B cell (primary cell): Measurements from ENCODE around the gene CHEK1. TPM values are rescaled to one million over a fixed set of nuclear protein-coding genes. Genes with fewer than 3 reads are reported as not detected.

ENCODE experiments used
- ATAC-seq: fragments of 200-7000 bp; cut with Tn5 transposase; one replicate; pipeline ENCODE4 v1.10.0; 2021; ENCODE audit warnings: low read depth, mild to moderate bottlenecking, moderate number of reproducible peaks, moderate library complexity
- CTCF ChIA-PET: fragments of 350-600 bp; sonication (Branson Sonifier 250); formaldehyde crosslinking; loops from one replicate; lab custom pipeline; 2021; ENCODE audit warnings: antibody characterized with exemption, inconsistent platforms; lab: Charles Lee
- POLR2A ChIA-PET: fragments of 350-600 bp; sonication (Branson Sonifier 250); formaldehyde crosslinking; loops from one replicate; lab custom pipeline; 2021; ENCODE audit warnings: antibody characterized with exemption; lab: Charles Lee
- DNase-seq: peaks from one replicate; pipeline ENCODE4 v3.0.0; 2013
- H2AFZ ChIP-seq: 2 replicates; pipeline ENCODE4 v1.6.1; 2012; ENCODE audit warnings: mild to moderate bottlenecking, low read depth, low read length; ENCODE audit not compliant: insufficient read depth, poor library complexity, severe bottlenecking
- H3K27ac ChIP-seq, 2 donors: 1 replicate in 1 of 2; 2 replicates in 1 of 2; pipeline ENCODE4 v1.5.1; 2012 to 2013; ENCODE audit warnings: low read length in 2 of 2, mild to moderate bottlenecking in 2 of 2, moderate library complexity in 1 of 2
- H3K27me3 ChIP-seq, 4 experiments: fragments of 200-600 bp in 1 of 4; sonication (generic) in 1 of 4; replicated peaks in 1 of 4; 1 replicate in 2 of 4; 2 replicates in 2 of 4; pipeline versions ENCODE4 v1.6.1 to v1.7.0; 2013 to 2016; ENCODE audit warnings: low read length in 3 of 4, mild to moderate bottlenecking in 2 of 4, mixed read lengths in 1 of 4, moderate library complexity in 1 of 4; ENCODE audit not compliant: insufficient read depth in 4 of 4, control insufficient read depth in 3 of 4; ENCODE audit errors: control extremely low read depth in 1 of 4
- H3K36me3 ChIP-seq, 2 experiments: replicated peaks in 1 of 2; 1 replicate in 1 of 2; 2 replicates in 1 of 2; pipeline versions ENCODE4 v1.6.1 to v1.7.1; 2013; ENCODE audit warnings: low read length in 1 of 2; ENCODE audit not compliant: insufficient read depth in 2 of 2, control insufficient read depth in 1 of 2; ENCODE audit errors: control extremely low read depth in 1 of 2, extremely low read depth in 1 of 2
- H3K4me1 ChIP-seq, 2 donors: fragments of 200-600 bp in 1 of 2; sonication (generic) in 1 of 2; 1 replicate in 1 of 2; 2 replicates in 1 of 2; pipeline versions ENCODE4 v1.5.1 to v1.6.1; 2013 to 2017; ENCODE audit warnings: low read length in 2 of 2; ENCODE audit not compliant: control insufficient read depth in 2 of 2, insufficient read depth in 2 of 2
- H3K4me2 ChIP-seq: replicated peaks from 2 replicates; pipeline ENCODE3; 2012; ENCODE audit warnings: mild to moderate bottlenecking, low read depth, low read length; ENCODE audit not compliant: poor library complexity, severe bottlenecking
- H3K4me3 ChIP-seq, 5 experiments: fragments of 200-600 bp in 1 of 5; sonication (generic) in 1 of 5; 1 replicate in 3 of 5; 2 replicates in 2 of 5; pipeline versions ENCODE4 v1.5.1 to v1.7.0; 2011 to 2016; ENCODE audit warnings: low read length in 4 of 5, mild to moderate bottlenecking in 4 of 5, low read depth in 2 of 5, control low read depth in 1 of 5, moderate library complexity in 1 of 5; ENCODE audit not compliant: insufficient read depth in 1 of 5; ENCODE audit errors: control extremely low read depth in 1 of 5, extremely low read depth in 1 of 5
- H3K79me2 ChIP-seq: fragments of 200-600 bp; sonication (generic); one replicate; pipeline ENCODE4 v1.6.0; 2016; ENCODE audit warnings: low read length; ENCODE audit not compliant: control insufficient read depth, insufficient read depth
- H3K9ac ChIP-seq: fragments of 200-600 bp; sonication (generic); 2 replicates; pipeline ENCODE4 v1.6.1; 2017; ENCODE audit warnings: mild to moderate bottlenecking, low read length, moderate library complexity
- H3K9me3 ChIP-seq, 3 donors: one replicate each; pipeline versions ENCODE4 v1.6.1 to v1.7.1; 2013; ENCODE audit warnings: low read length in 2 of 3; ENCODE audit not compliant: control insufficient read depth in 2 of 3, insufficient read depth in 1 of 3; ENCODE audit errors: control extremely low read depth in 1 of 3
- H4K20me1 ChIP-seq: 2 replicates; pipeline ENCODE4 v1.6.0; 2012; ENCODE audit warnings: mild to moderate bottlenecking, low read length; ENCODE audit not compliant: insufficient read depth, control insufficient read depth, poor library complexity, severe bottlenecking
- H3K27ac Mint-ChIP-seq: one replicate; pipeline ENCODE4 v1.8.0; 2021; ENCODE audit warnings: mixed read lengths
- H3K27me3 Mint-ChIP-seq: one replicate; pipeline ENCODE4 v1.8.0; 2021; ENCODE audit warnings: mixed read lengths
- H3K4me1 Mint-ChIP-seq: one replicate; pipeline ENCODE4 v1.8.0; 2021; ENCODE audit warnings: mixed read lengths
- H3K4me3 Mint-ChIP-seq: one replicate; pipeline ENCODE4 v1.8.0; 2021; ENCODE audit warnings: mixed read lengths
- H3K9me3 Mint-ChIP-seq: one replicate; pipeline ENCODE4 v1.8.0; 2022; ENCODE audit warnings: mixed read lengths; ENCODE audit not compliant: insufficient read depth
- CTCF ChIP-seq: fragments of 200-600 bp; IDR thresholded peaks from one replicate; pipeline ENCODE4 v1.8.0; 2022; ENCODE audit warnings: antibody characterized with exemption, mild to moderate bottlenecking
- EZH2 ChIP-seq: IDR thresholded peaks from 2 replicates; pipeline ENCODE4 v1.6.1; 2012; ENCODE audit warnings: borderline replicate concordance, low read depth, mild to moderate bottlenecking, moderate library complexity, low read length; ENCODE audit not compliant: insufficient read depth, poor library complexity, severe bottlenecking
- WGBS: methylation state at CpG from one replicate; pipeline ENCODE4 v1.1.5; 2013; ENCODE audit warnings: missing lambda C conversion rate; ENCODE audit not compliant: insufficient coverage; 5-methylcytosine and 5-hydroxymethylcytosine counted together
- intact Hi-C: fragments of 100-400 bp; cut with micrococcal nuclease; formaldehyde crosslinking; loops from one replicate; pipeline ENCODE4 v1.10.0; 2022
- polyA plus RNA-seq: library from polyadenylated mRNA; depleted of rRNA; stranded (reverse); fragments of >200 nt; gene quantifications from 2 replicates; pipeline ENCODE4 v1.2.3, GENCODE V29; 2012
- small RNA-seq: library from RNA; depleted of rRNA; stranded (forward); fragments of <200 nt; gene quantifications from one replicate; pipeline ENCODE3, GENCODE V24; 2012; ENCODE audit warnings: low replicate concordance, low read depth; ENCODE audit not compliant: insufficient read length
- total RNA-seq, 2 donors: library from RNA; stranded (reverse); fragments of 120-200 nt in 1 of 2; gene quantifications; 1 replicate in 1 of 2; 2 replicates in 1 of 2; pipeline versions ENCODE4 v1.2.3 to v1.2.4, GENCODE V29; 2013 to 2022

Gene CHEK1
- total and polyA plus RNA-seq, 2 donors (not counting 1 experiment from before 2014, with no cell fraction given), result 0.81 to 3.5 TPM

- CTCF ChIA-PET, result no interaction called here
- no peak overlapping the region for H3K4me3 Mint-ChIP-seq
Measured at GRCh38 chr11:125720781-125721180, 95.8 kb downstream of the CHEK1 start.

DNA sequence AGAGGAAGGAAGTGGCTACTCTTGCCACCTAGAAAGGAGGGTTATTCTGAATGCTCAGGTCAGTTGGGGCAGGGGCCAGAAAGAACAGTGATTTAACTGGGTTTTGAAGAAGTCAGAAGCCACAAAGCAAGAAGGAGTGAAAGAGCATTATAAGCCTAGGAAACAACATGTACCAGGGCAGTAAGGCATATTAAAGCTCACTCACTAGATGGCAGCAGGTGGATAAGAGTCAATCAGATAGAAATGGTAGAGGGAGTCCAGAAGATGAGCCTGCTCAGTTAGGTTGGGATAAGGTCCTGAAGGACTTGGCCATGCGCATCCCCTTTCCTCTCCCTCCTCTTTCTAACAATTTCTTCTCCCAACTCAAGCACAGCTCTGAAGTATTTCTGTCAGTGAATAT lies 99.2 kb downstream of the CHEK1 start:
- intact Hi-C loops, result loop anchor here (2.0 kb wide), 1 partner anchor 151 kb away; no protein-coding TSS in a partner anchor
- peaks cover 21% of the 10 kb centered on the region for H3K27me3 Mint-ChIP-seq

More at GRCh38 chr11:125720781-125721180, 95.8 kb downstream of the CHEK1 start:
- Mint-ChIP-seq H3K27ac (no peak overlapping the region), H3K4me1 (no peaks in the 10 kb centered on the region), H3K9me3 (peaks cover 4% of the 10 kb centered on the region), H3K27me3 (peaks cover 19% of the 10 kb centered on the region)
- H3K27ac ChIP-seq, result no peak overlapping the region
- H3K4me3 ChIP-seq, result no peak overlapping the region
- no peaks in the 10 kb centered on the region for H4K20me1 ChIP-seq
- H3K27me3 ChIP-seq, result no peaks in the 10 kb centered on the region
- intact Hi-C loops, result no loop called here
- no peak overlapping the region for H2AFZ ChIP-seq
- ATAC-seq (no peak), DNase-seq (no peak)
- no peaks in the 10 kb centered on the region for H3K36me3 ChIP-seq
- no peaks in the 10 kb centered on the region for H3K9me3 ChIP-seq
- H3K9ac ChIP-seq, result no peak overlapping the region
- no peaks in the 10 kb centered on the region for H3K4me1 ChIP-seq
- POLR2A ChIA-PET, result no interaction called here
- H3K4me2 ChIP-seq, result no peak overlapping the region
- H3K79me2 ChIP-seq, result no peaks in the 10 kb centered on the region
- no peak for TF ChIP-seq EZH2
- TF ChIP-seq CTCF, result no peak
- WGBS, result 82% methylated on average over 6 of the region's 6 CpGs

More for the DNA sequence above, 99.2 kb downstream of the CHEK1 start:
- ChIA-PET POLR2A (no interaction called here), CTCF (interaction anchor here (0.6 to 2.0 kb wide), 3 partner anchors 130 to 151 kb away, joined by 3 to 5 read pairs (median 4); no protein-coding TSS in a partner anchor)
- Histone ChIP-seq H3K79me2 (no peaks in the 10 kb centered on the region), H3K27ac (no peak overlapping the region), H3K9ac (no peak overlapping the region), H2AFZ (no peak overlapping the region), H3K9me3 (no peaks in the 10 kb centered on the region), H3K36me3 (no peaks in the 10 kb centered on the region), H3K27me3 (peaks cover 0 to 4% (median under 1%) of the 10 kb centered on the region in 4 experiments), H3K4me1 (no peaks in the 10 kb centered on the region), H3K4me2 (no peak overlapping the region), H3K4me3 (no peak overlapping the region), H4K20me1 (no peaks in the 10 kb centered on the region)
- no CpG with 5 or more reads among the region's 1 CpG for WGBS
- DNase-seq (no peak), ATAC-seq (no peak)
- H3K9me3 Mint-ChIP-seq, result no peaks in the 10 kb centered on the region
- TF ChIP-seq CTCF, result no peak
- no peak for TF ChIP-seq EZH2
- no peak overlapping the region for H3K27ac Mint-ChIP-seq
- no peaks in the 10 kb centered on the region for H3K4me1 Mint-ChIP-seq
- no peak overlapping the region for H3K4me3 Mint-ChIP-seq

Small RNAs within 50 kb of the gene (small RNA-seq; reads per million reads assigned to genes)
- gene RNU2-35P, result not detected

Other genes starting within 250 kb of the CHEK1 start
- gene FEZ1, start 128.9 kb upstream of the CHEK1 start, total RNA-seq, result 1.3 and 2.1 TPM in 2 replicates
- 0.06 and 0.39 TPM in 2 replicates for gene FEZ1, start 128.9 kb upstream of the CHEK1 start, polyA plus RNA-seq
- 20.2 and 21.9 TPM in 2 replicates for gene EI24, start 55.7 kb upstream of the CHEK1 start, total RNA-seq
- gene EI24, start 55.7 kb upstream of the CHEK1 start, polyA plus RNA-seq, result 12.9 and 15.6 TPM in 2 replicates
- gene STT3A, start 32.3 kb upstream of the CHEK1 start, total RNA-seq, result 76.1 and 78.4 TPM in 2 replicates
- gene STT3A, start 32.3 kb upstream of the CHEK1 start, polyA plus RNA-seq, result 29.0 and 29.7 TPM in 2 replicates
- gene ACRV1, start 55.7 kb downstream of the CHEK1 start, total RNA-seq, result not detected in 2 replicates
- not detected in 2 replicates for gene ACRV1, start 55.7 kb downstream of the CHEK1 start, polyA plus RNA-seq
- not detected in 2 replicates for gene PATE1, start 121.1 kb downstream of the CHEK1 start, total RNA-seq
- gene PATE1, start 121.1 kb downstream of the CHEK1 start, polyA plus RNA-seq, result not detected in 2 replicates
- not detected in 2 replicates for gene PATE2, start 153.7 kb downstream of the CHEK1 start, total RNA-seq
- gene PATE2, start 153.7 kb downstream of the CHEK1 start, polyA plus RNA-seq, result not detected in 2 replicates
- not detected in 2 replicates for gene PATE3, start 163.0 kb downstream of the CHEK1 start, total RNA-seq
- gene PATE3, start 163.0 kb downstream of the CHEK1 start, polyA plus RNA-seq, result not detected in 2 replicates
- gene PATE4, start 208.2 kb downstream of the CHEK1 start, total RNA-seq, result not detected in 2 replicates
- gene PATE4, start 208.2 kb downstream of the CHEK1 start, polyA plus RNA-seq, result not detected in 2 replicates